Fibroblast of lung (primary cell): ENCODE results near the gene ASRGL1. TPM values are rescaled to one million over a fixed set of nuclear protein-coding genes. Genes with fewer than 3 reads are reported as not detected.
"Not testable (repeated sequence)": the region's sequence is repeated elsewhere in the genome, so short reads cannot be mapped to it uniquely, and the experiment has no call there.

Experiments
- DNase-seq, 2 donors: peaks; one replicate each; pipeline versions ENCODE4 v3.0.0 to v3.0.0-alpha.2; 2010; ENCODE audit warnings: low read depth in 2 of 2
- H2AFZ ChIP-seq: 2 replicates; pipeline ENCODE4 v1.5.1; 2012; ENCODE audit warnings: low read length, control low read depth, inconsistent platforms
- H3K27ac ChIP-seq: 2 replicates; pipeline ENCODE4 v1.5.1; 2011; ENCODE audit warnings: low read length, control low read depth; ENCODE audit not compliant: insufficient read depth
- H3K27me3 ChIP-seq: 2 replicates; pipeline ENCODE4 v1.5.1; 2011; ENCODE audit warnings: mild to moderate bottlenecking, low read length; ENCODE audit not compliant: control insufficient read depth, insufficient read depth
- H3K36me3 ChIP-seq: 2 replicates; pipeline ENCODE4 v1.5.1; 2011; ENCODE audit warnings: low read length; ENCODE audit not compliant: control insufficient read depth, insufficient read depth
- H3K4me1 ChIP-seq: 2 replicates; pipeline ENCODE4 v1.5.1; 2011; ENCODE audit warnings: low read length; ENCODE audit not compliant: control insufficient read depth, insufficient read depth; ENCODE audit errors: extremely low read depth
- H3K4me2 ChIP-seq: 2 replicates; pipeline ENCODE4 v1.5.1; 2011; ENCODE audit warnings: low read length, control low read depth; ENCODE audit not compliant: insufficient read depth; ENCODE audit errors: extremely low read depth
- H3K4me3 ChIP-seq, 4 experiments: fragments of 200-600 bp in 1 of 4; sonication (generic) in 1 of 4; replicated peaks in 1 of 4; 2 replicates each; pipeline ENCODE4 v1.5.1; 2011 to 2016; ENCODE audit warnings: low read length in 4 of 4, low read depth in 3 of 4, mild to moderate bottlenecking in 3 of 4, control low read depth in 2 of 4, inconsistent platforms in 1 of 4, mixed read lengths in 1 of 4; ENCODE audit not compliant: insufficient read depth in 1 of 4; ENCODE audit errors: control extremely low read depth in 1 of 4
- H3K79me2 ChIP-seq: 2 replicates; pipeline ENCODE4 v1.5.1; 2012; ENCODE audit warnings: mild to moderate bottlenecking, low read length, inconsistent platforms; ENCODE audit not compliant: control insufficient read depth, insufficient read depth
- H3K9ac ChIP-seq: 2 replicates; pipeline ENCODE4 v1.5.1; 2011; ENCODE audit warnings: mild to moderate bottlenecking, low read length, control low read depth; ENCODE audit not compliant: insufficient read depth
- H3K9me3 ChIP-seq: 2 replicates; pipeline ENCODE4 v1.5.1; 2012; ENCODE audit warnings: low read depth, low read length; ENCODE audit not compliant: control insufficient read depth, insufficient read depth
- H4K20me1 ChIP-seq: 2 replicates; pipeline ENCODE4 v1.5.1; 2011; ENCODE audit warnings: low read length; ENCODE audit not compliant: control insufficient read depth, insufficient read depth; ENCODE audit errors: extremely low read depth
- CTCF ChIP-seq, 2 donors: IDR thresholded peaks in 1 of 2; conservative IDR thresholded peaks in 1 of 2; 1 replicate in 1 of 2; 2 replicates in 1 of 2; pipeline ENCODE4 v1.5.1; 2011 to 2012; ENCODE audit warnings: low read length in 2 of 2, control low read depth in 1 of 2, inconsistent platforms in 1 of 2, low read depth in 1 of 2, mild to moderate bottlenecking in 1 of 2
- EZH2 ChIP-seq: IDR thresholded peaks from 2 replicates; pipeline ENCODE4 v1.5.1; 2012; ENCODE audit warnings: low read length, control low read depth, mild to moderate bottlenecking; ENCODE audit errors: missing control alignments
- polyA plus RNA-seq, 2 donors: library from polyadenylated mRNA; depleted of rRNA in 1 of 2; stranded (reverse) in 1 of 2; unstranded in 1 of 2; fragments of >200 nt; gene quantifications; 2 replicates each; pipeline ENCODE4 v1.2.1, GENCODE V29; 2011 to 2012; ENCODE audit warnings: missing spikeins in 1 of 2
- total RNA-seq: library from RNA; depleted of rRNA; stranded (reverse); fragments of >200 nt; gene quantifications from 2 replicates; pipeline ENCODE4 v1.2.1, GENCODE V29; 2014

ASRGL1 gene
- total and polyA plus RNA-seq, 2 donors (not counting 1 experiment from before 2014, with no cell fraction given): under 0.01 to 0.22 TPM

GRCh38 chr11:62383822-62384221 lies 46.6 kb downstream of the ASRGL1 start:
- TF ChIP-seq EZH2 (no peak), CTCF (conservative IDR thresholded peaks at IDR 0.05 in 1 of 2, IDR thresholded peaks at IDR 0.05 in 1 of 2; ENCODE audit: low read depth in 1 of 2, low read length in 2 of 2) (no peak)
- H3K9ac ChIP-seq: no peak overlapping the region

DNA sequence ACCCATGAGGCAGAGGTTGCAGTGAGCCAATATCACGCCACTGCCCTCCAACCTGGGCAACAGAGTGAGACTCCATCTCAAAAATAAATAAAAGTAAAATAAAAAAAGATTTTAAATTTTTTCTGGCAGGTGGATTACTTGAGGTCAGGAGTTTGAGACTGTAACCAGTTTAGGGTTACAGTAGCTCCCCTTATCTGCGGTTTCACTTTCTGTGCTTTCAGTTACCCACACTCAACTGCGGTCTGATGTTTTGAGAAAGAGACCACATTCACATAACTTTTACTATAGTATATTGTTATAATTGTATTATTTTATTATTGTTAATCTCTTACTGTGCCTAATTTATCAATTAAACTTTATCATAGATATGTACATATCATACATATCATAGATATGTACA lies 48.8 kb downstream of the ASRGL1 start:
- not testable (repeated sequence) for H3K4me1 ChIP-seq, H3K9me3 ChIP-seq, H3K36me3 ChIP-seq, H3K4me2 ChIP-seq, H3K4me3 ChIP-seq, H3K27me3 ChIP-seq, DNase-seq, H3K27ac ChIP-seq, H3K79me2 ChIP-seq, H2AFZ ChIP-seq, H4K20me1 ChIP-seq, H3K9ac ChIP-seq

More at GRCh38 chr11:62383822-62384221, 46.6 kb downstream of the ASRGL1 start:
- Histone ChIP-seq H3K27ac (no peak overlapping the region), H4K20me1 (no peaks in the 10 kb centered on the region), H3K4me2 (no peak overlapping the region), H3K9me3 (no peaks in the 10 kb centered on the region), H3K4me3 (no peak overlapping the region), H2AFZ (no peak overlapping the region), H3K36me3 (no peaks in the 10 kb centered on the region), H3K4me1 (peaks cover 2% of the 10 kb centered on the region), H3K27me3 (peaks cover under 1% of the 10 kb centered on the region), H3K79me2 (no peaks in the 10 kb centered on the region)
- DNase-seq: peak in 1 of 2 donors; percentile 37

DNA sequence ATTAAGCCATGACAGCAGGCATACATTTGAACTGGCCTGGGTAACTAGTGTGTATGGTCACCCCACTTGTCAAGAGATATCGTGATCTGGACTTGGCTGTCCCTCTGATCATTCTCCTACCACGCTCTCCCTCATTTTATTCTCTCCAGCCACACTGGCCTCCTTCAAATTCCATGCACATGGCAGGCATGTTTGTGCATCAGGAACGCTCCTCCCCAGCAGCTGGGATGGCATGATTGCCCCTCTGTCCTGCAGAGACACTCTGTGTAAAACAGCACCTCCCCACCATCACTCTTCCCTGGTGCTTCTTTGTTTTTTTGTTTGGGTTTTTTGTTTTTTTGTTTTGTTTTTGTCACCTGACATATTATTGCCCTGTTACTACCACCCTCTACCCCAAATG lies 50.1 kb downstream of the ASRGL1 start:
- Histone ChIP-seq H3K27ac (no peak overlapping the region), H2AFZ (no peak overlapping the region), H3K9me3 (no peaks in the 10 kb centered on the region), H4K20me1 (no peaks in the 10 kb centered on the region), H3K36me3 (no peaks in the 10 kb centered on the region), H3K27me3 (peaks cover 7% of the 10 kb centered on the region), H3K79me2 (no peaks in the 10 kb centered on the region), H3K9ac (no peak overlapping the region), H3K4me3 (no peak overlapping the region), H3K4me1 (no peaks in the 10 kb centered on the region), H3K4me2 (no peak overlapping the region)
- no peak for DNase-seq
- TF ChIP-seq EZH2 (no peak), CTCF (conservative IDR thresholded peaks at IDR 0.05 in 1 of 2, IDR thresholded peaks at IDR 0.05 in 1 of 2; ENCODE audit: low read depth in 1 of 2, low read length in 2 of 2) (no peak)
